PC-3 (cell line): ENCODE data around the gene NUPR1.

ENCODE experiments used
- EZH2 ChIP-seq: fragments of 300-600 bp; sonication (generic); IDR thresholded peaks from one replicate; pipeline ENCODE4 v1.6.1; 2017; ENCODE audit warnings: antibody characterized with exemption, mild to moderate bottlenecking, low read length; ENCODE audit not compliant: unreplicated experiment
- TF ChIP-seq, protein P1 (sequence below): fragments of 300-600 bp; sonication (generic); conservative IDR thresholded peaks from 2 replicates; pipeline ENCODE4 v1.5.1; 2017; ENCODE audit warnings: antibody characterized with exemption, low read depth, mild to moderate bottlenecking, low read length

- no peak for TF ChIP-seq EZH2
- TF ChIP-seq, protein P1, sequence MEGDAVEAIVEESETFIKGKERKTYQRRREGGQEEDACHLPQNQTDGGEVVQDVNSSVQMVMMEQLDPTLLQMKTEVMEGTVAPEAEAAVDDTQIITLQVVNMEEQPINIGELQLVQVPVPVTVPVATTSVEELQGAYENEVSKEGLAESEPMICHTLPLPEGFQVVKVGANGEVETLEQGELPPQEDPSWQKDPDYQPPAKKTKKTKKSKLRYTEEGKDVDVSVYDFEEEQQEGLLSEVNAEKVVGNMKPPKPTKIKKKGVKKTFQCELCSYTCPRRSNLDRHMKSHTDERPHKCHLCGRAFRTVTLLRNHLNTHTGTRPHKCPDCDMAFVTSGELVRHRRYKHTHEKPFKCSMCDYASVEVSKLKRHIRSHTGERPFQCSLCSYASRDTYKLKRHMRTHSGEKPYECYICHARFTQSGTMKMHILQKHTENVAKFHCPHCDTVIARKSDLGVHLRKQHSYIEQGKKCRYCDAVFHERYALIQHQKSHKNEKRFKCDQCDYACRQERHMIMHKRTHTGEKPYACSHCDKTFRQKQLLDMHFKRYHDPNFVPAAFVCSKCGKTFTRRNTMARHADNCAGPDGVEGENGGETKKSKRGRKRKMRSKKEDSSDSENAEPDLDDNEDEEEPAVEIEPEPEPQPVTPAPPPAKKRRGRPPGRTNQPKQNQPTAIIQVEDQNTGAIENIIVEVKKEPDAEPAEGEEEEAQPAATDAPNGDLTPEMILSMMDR: no peak
These were observed 24.4 kb upstream of the NUPR1 start for GRCh38 chr16:28563218-28563617.
